SK-N-MC (cell line): Measurements from ENCODE around the gene LRTM1.

ENCODE experiments used
- DNase-seq: peaks from one replicate; pipeline ENCODE4 v3.0.0-alpha.2; 2011; ENCODE audit warnings: low read depth, low spot score
- H3K27ac ChIP-seq: fragments of 200-600 bp; sonication (generic); 2 replicates; pipeline ENCODE4 v1.5.1; 2016; ENCODE audit warnings: mixed run types
- H3K36me3 ChIP-seq: fragments of 200-600 bp; sonication (generic); 2 replicates; pipeline ENCODE4 v1.6.1; 2017; ENCODE audit warnings: antibody characterized with exemption, low read length, mixed read lengths; ENCODE audit not compliant: insufficient read depth
- H3K4me3 ChIP-seq: fragments of 200-600 bp; sonication (generic); 2 replicates; pipeline ENCODE4 v1.5.1; 2016
- H3K9ac ChIP-seq: fragments of 200-600 bp; sonication (generic); 2 replicates; pipeline ENCODE4 v1.8.0; 2017; ENCODE audit warnings: mixed run types, mixed read lengths; ENCODE audit not compliant: insufficient read length
- H3K9me3 ChIP-seq: fragments of 200-600 bp; sonication (generic); 2 replicates; pipeline ENCODE4 v1.6.1; 2017; ENCODE audit warnings: low read depth, mild to moderate bottlenecking, antibody characterized with exemption, low read length, moderate library complexity, mixed read lengths
- EZH2 ChIP-seq: fragments of 200-600 bp; sonication (generic); IDR thresholded peaks from one replicate; pipeline ENCODE4 v1.6.1; 2017; ENCODE audit warnings: antibody characterized with exemption
- FOXP2 ChIP-seq: optimal IDR thresholded peaks from 2 replicates; pipeline ENCODE3; 2011; ENCODE audit warnings: mild to moderate bottlenecking, moderate library complexity; ENCODE audit not compliant: insufficient read depth; ENCODE audit errors: extremely low read length, control extremely low read depth
- POLR2AphosphoS5 ChIP-seq: IDR thresholded peaks from 2 replicates; pipeline ENCODE4 v1.6.1; 2012; ENCODE audit warnings: mild to moderate bottlenecking, low read depth, low read length, borderline replicate concordance

The LRTM1 gene

GRCh38 chr3:54931182-54931581 lies 3.3 kb upstream of the LRTM1 start:
- DNase-seq: no peak
- no peak overlapping the region for H3K9ac ChIP-seq
- H3K9me3 ChIP-seq: no peaks in the 10 kb centered on the region
- no peak overlapping the region for H3K4me3 ChIP-seq
- H3K27ac ChIP-seq: no peak overlapping the region
- no peak for TF ChIP-seq EZH2
- no peak for TF ChIP-seq POLR2AphosphoS5
- TF ChIP-seq FOXP2: no peak
- no peaks in the 10 kb centered on the region for H3K36me3 ChIP-seq

- Histone ChIP-seq H3K27ac (no peak overlapping the region), H3K9ac (no peak overlapping the region), H3K9me3 (no peaks in the 10 kb centered on the region), H3K36me3 (no peaks in the 10 kb centered on the region), H3K4me3 (no peak overlapping the region)
- DNase-seq: no peak
- TF ChIP-seq FOXP2 (no peak), EZH2 (no peak), POLR2AphosphoS5 (no peak)
Observed at GRCh38 chr3:54918516-54918915, 9.3 kb downstream of the LRTM1 start.

- TF ChIP-seq FOXP2 (no peak), EZH2 (no peak), POLR2AphosphoS5 (no peak)
- Histone ChIP-seq H3K9ac (no peak overlapping the region), H3K36me3 (no peaks in the 10 kb centered on the region), H3K9me3 (no peaks in the 10 kb centered on the region), H3K27ac (no peak overlapping the region), H3K4me3 (no peak overlapping the region)
- DNase-seq: no peak
Observed at GRCh38 chr3:54917862-54918261, 10.0 kb downstream of the LRTM1 start.

GRCh38 chr3:54917174-54917573 lies 10.7 kb downstream of the LRTM1 start:
- no peak for DNase-seq
- H3K4me3 ChIP-seq: no peak overlapping the region
- no peak overlapping the region for H3K9ac ChIP-seq
- H3K27ac ChIP-seq: no peak overlapping the region
- H3K9me3 ChIP-seq: no peaks in the 10 kb centered on the region
- TF ChIP-seq FOXP2: no peak
- no peak for TF ChIP-seq POLR2AphosphoS5
- TF ChIP-seq EZH2: no peak
- no peaks in the 10 kb centered on the region for H3K36me3 ChIP-seq

- Histone ChIP-seq H3K36me3 (no peaks in the 10 kb centered on the region), H3K9me3 (no peaks in the 10 kb centered on the region), H3K27ac (no peak overlapping the region), H3K9ac (no peak overlapping the region), H3K4me3 (no peak overlapping the region)
- no peak for DNase-seq
- TF ChIP-seq FOXP2: no peak
- no peak for TF ChIP-seq POLR2AphosphoS5
- no peak for TF ChIP-seq EZH2
Observed at GRCh38 chr3:54916732-54917131, 11.1 kb downstream of the LRTM1 start.

GRCh38 chr3:54915976-54916375 lies 11.9 kb downstream of the LRTM1 start:
- TF ChIP-seq POLR2AphosphoS5 (no peak), EZH2 (no peak), FOXP2 (no peak)
- H3K9ac ChIP-seq: no peak overlapping the region
- no peaks in the 10 kb centered on the region for H3K9me3 ChIP-seq
- no peaks in the 10 kb centered on the region for H3K36me3 ChIP-seq
- H3K27ac ChIP-seq: no peak overlapping the region
- no peak for DNase-seq
- no peak overlapping the region for H3K4me3 ChIP-seq

GRCh38 chr3:54915181-54915580 lies 12.7 kb downstream of the LRTM1 start:
- H3K4me3 ChIP-seq: no peak overlapping the region
- DNase-seq: no peak

GRCh38 chr3:54914180-54914579 lies 13.7 kb downstream of the LRTM1 start:
- Histone ChIP-seq H3K27ac (no peak overlapping the region), H3K9me3 (no peaks in the 10 kb centered on the region), H3K9ac (no peak overlapping the region), H3K36me3 (no peaks in the 10 kb centered on the region), H3K4me3 (no peak overlapping the region)
- DNase-seq: no peak
- TF ChIP-seq FOXP2 (no peak), POLR2AphosphoS5 (no peak), EZH2 (no peak)

More at GRCh38 chr3:54915181-54915580, 12.7 kb downstream of the LRTM1 start:
- H3K27ac ChIP-seq: no peak overlapping the region
- no peaks in the 10 kb centered on the region for H3K9me3 ChIP-seq
- H3K9ac ChIP-seq: no peak overlapping the region
- TF ChIP-seq POLR2AphosphoS5 (no peak), EZH2 (no peak), FOXP2 (no peak)
- H3K36me3 ChIP-seq: no peaks in the 10 kb centered on the region

GRCh38 chr3:54909191-54909590 lies 18.7 kb downstream of the LRTM1 start:
- TF ChIP-seq POLR2AphosphoS5 (no peak), EZH2 (no peak), FOXP2 (no peak)
- Histone ChIP-seq H3K36me3 (no peaks in the 10 kb centered on the region), H3K27ac (no peak overlapping the region), H3K9me3 (no peaks in the 10 kb centered on the region), H3K9ac (no peak overlapping the region), H3K4me3 (no peak overlapping the region)
- DNase-seq: no peak
